Mucosa of descending colon (tissue), 3 donors: ENCODE data around the gene C4orf46. TPM values are rescaled to one million over a fixed set of nuclear protein-coding genes. Genes with fewer than 3 reads are reported as not detected.

ENCODE experiments used
- ATAC-seq: fragments of 200-7000 bp; cut with Tn5 transposase; one replicate; pipeline ENCODE4 v1.9.1; 2020; ENCODE audit warnings: mild to moderate bottlenecking, moderate library complexity
- DNase-seq, 3 donors: peaks; one replicate each; pipeline ENCODE4 v3.0.0-alpha.2; 2020
- H3K36me3 ChIP-seq: fragments of 200-600 bp; one replicate; pipeline ENCODE4 v1.8.0; 2021; ENCODE audit warnings: low read depth, mild to moderate bottlenecking
- H3K4me1 ChIP-seq: fragments of 200-600 bp; one replicate; pipeline ENCODE4 v1.8.0; 2021; ENCODE audit warnings: low read depth, mild to moderate bottlenecking
- H3K4me3 ChIP-seq: fragments of 200-600 bp; one replicate; pipeline ENCODE4 v1.8.0; 2021; ENCODE audit warnings: mild to moderate bottlenecking
- H3K9me3 ChIP-seq: fragments of 200-600 bp; one replicate; pipeline ENCODE4 v1.8.0; 2021; ENCODE audit warnings: mild to moderate bottlenecking
- intact Hi-C, 2 donors: fragments of 100-400 bp; cut with DNase I in 1 of 2; cut with micrococcal nuclease in 1 of 2; formaldehyde crosslinking; loops; one replicate each; pipeline versions ENCODE4 v1.11.0 to v1.11.1; 2022; cut with DNase I, micrococcal nuclease
- total RNA-seq, 3 donors: library from RNA; stranded (reverse); fragmentation: NEBNext Ultra II Directional in 2 of 3; extraction: Animal tissue kit (Norgen Biotek cat#: 25700) in 2 of 3; gene quantifications; one replicate each; pipeline versions ENCODE4 v1.2.1 to v1.2.4, GENCODE V29; 2021 to 2023
- TF ChIP-seq, protein P1 (sequence below): fragments of 200-600 bp; IDR thresholded peaks from one replicate; pipeline ENCODE4 v1.8.0; 2022; ENCODE audit warnings: antibody characterized with exemption, mild to moderate bottlenecking
- donor health status: DM: no; HTN: no; CAD: no; lungs with moderate emphysema.
- donor health status: DM: no; HTN: no; CAD: no.
- donor health status: DM: no; HTN: yes; CAD: no.

The C4orf46 gene
- total RNA-seq, 3 donors from 2014 or later, result 2.4 to 6.3 (median 3.6) TPM

DNA sequence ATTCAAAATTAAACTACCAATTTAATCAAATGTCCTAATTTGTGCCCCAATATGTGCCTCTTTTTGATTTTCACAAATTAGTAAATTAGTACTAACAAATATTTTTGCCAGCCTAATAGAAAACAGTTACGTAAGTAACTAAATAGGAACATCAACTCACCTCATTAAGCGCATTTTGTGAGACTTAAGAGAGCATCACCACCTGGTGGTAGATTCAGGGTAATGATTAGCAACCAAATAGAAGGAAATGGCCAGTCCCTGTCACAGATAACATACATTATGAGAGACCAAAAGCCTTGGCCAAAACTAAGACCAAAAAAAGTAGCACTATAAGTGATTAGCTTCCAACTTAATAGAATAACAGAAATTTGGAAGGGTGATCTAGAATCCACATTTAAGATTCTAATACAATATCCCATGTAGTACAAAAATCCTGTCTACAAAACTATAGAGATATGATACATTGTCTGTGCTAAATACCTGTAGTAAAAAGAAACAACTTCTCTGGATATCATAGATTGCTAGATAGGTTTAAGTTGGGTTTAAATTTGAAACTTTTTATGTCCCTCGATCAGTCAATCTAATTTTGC lies 46.7 kb downstream of the C4orf46 start:
- Histone ChIP-seq H3K36me3 (no peaks in the 10 kb centered on the region), H3K9me3 (no peaks in the 10 kb centered on the region), H3K4me1 (no peaks in the 10 kb centered on the region), H3K4me3 (no peak overlapping the region)
- TF ChIP-seq, protein P1, sequence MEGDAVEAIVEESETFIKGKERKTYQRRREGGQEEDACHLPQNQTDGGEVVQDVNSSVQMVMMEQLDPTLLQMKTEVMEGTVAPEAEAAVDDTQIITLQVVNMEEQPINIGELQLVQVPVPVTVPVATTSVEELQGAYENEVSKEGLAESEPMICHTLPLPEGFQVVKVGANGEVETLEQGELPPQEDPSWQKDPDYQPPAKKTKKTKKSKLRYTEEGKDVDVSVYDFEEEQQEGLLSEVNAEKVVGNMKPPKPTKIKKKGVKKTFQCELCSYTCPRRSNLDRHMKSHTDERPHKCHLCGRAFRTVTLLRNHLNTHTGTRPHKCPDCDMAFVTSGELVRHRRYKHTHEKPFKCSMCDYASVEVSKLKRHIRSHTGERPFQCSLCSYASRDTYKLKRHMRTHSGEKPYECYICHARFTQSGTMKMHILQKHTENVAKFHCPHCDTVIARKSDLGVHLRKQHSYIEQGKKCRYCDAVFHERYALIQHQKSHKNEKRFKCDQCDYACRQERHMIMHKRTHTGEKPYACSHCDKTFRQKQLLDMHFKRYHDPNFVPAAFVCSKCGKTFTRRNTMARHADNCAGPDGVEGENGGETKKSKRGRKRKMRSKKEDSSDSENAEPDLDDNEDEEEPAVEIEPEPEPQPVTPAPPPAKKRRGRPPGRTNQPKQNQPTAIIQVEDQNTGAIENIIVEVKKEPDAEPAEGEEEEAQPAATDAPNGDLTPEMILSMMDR, result peak; percentile 34
- DNase-seq (peak in 1 of 3 donors; percentile 40), ATAC-seq (peak; percentile 65)
- intact Hi-C loops, result loop anchor here in 1 of 2 donors (10.0 kb wide), 1 partner anchor 370 kb away; no protein-coding TSS in a partner anchor

DNA sequence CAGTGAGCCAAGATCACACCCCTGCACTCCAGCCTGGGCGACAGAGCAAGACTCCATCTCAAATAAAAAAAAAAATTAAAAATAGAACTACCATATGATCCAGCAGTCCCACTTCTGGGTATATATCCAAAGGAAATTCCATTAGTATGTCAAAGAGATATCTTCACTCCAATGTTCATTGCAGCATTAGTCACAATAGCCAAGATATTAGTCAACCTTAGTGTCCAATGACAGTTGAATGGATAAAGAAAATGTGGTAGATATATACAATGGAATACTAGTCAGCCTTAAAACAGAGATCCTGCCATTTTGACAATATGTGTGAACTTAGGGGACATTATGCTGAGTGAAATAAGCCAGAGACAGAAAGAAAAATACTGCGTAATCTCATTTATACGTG lies 49.4 kb downstream of the C4orf46 start:
- ATAC-seq, result no peak
- intact Hi-C loops, result loop anchor here in 1 of 2 donors (10.0 kb wide), 1 partner anchor 367 kb away; no protein-coding TSS in a partner anchor
- TF ChIP-seq, protein P1, result no peak

DNA sequence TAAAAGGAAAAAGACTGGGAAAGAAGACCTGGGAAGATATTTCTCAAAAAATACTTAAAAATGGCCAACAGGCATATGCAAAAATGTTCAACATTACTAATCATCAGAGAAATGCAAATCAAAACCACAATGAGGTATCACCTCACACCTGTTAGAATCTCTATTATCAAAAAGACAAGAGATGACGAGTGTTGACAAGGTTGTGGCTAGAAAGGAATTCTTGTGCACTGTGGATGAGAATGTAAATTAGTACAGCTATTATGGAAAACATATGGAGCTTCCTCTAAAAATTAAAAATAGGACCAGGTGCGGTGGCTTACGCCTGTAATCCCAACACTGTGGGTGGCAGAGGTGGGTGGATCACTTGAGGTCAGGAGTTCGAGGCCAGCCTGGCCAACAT lies 50.0 kb downstream of the C4orf46 start:
- intact Hi-C loops, result loop anchor here in 1 of 2 donors (10.0 kb wide), 1 partner anchor 367 kb away; no protein-coding TSS in a partner anchor
- TF ChIP-seq, protein P1, result no peak
- no peaks in the 10 kb centered on the region for H3K36me3 ChIP-seq
- H3K4me3 ChIP-seq, result no peak overlapping the region
- no peaks in the 10 kb centered on the region for H3K4me1 ChIP-seq
- ATAC-seq (no peak), DNase-seq (no peak)
- no peaks in the 10 kb centered on the region for H3K9me3 ChIP-seq

More for the DNA sequence above, 49.4 kb downstream of the C4orf46 start:
- Histone ChIP-seq H3K36me3 (no peaks in the 10 kb centered on the region), H3K4me3 (no peak overlapping the region), H3K9me3 (no peaks in the 10 kb centered on the region), H3K4me1 (no peaks in the 10 kb centered on the region)
- no peak for DNase-seq

DNA sequence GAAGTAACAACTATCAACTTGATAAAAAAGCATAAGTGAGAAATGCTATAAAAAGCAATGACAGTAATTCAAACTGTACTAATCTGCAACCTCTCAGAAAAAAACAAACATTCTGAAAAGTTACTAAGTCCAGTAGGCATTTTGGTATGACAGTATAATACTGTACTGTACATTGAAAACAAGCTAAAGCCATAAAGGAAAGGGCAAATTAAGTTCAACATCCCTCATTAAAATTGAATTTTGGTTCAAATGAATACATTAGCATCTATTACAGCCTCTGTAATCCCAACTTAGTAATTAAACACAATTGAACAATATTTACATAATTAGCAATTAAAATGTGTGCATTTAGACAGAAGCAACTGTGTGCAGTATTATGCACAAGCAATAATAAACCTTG lies 53.7 kb downstream of the C4orf46 start:
- no peaks in the 10 kb centered on the region for H3K36me3 ChIP-seq
- intact Hi-C loops, result no loop called here
- no peak overlapping the region for H3K4me3 ChIP-seq
- ATAC-seq (no peak), DNase-seq (no peak)
- H3K9me3 ChIP-seq, result no peaks in the 10 kb centered on the region
- TF ChIP-seq, protein P1, result no peak
- no peaks in the 10 kb centered on the region for H3K4me1 ChIP-seq

Other genes with a start within 250 kb of the C4orf46 start
- gene RXFP1, start 150.0 kb downstream of the C4orf46 start, total RNA-seq, result under 1 TPM in 2 of 3 donors, not detected in 1; 0.22 to 0.27 TPM
- 10 to 100 TPM; 49.2 to 67.1 (median 50.2) TPM for gene ETFDH, start 409 bp upstream of the C4orf46 start, total RNA-seq
- gene PPID, start 51.5 kb upstream of the C4orf46 start, total RNA-seq, result 10 to 100 TPM; 19.7 to 23.9 (median 22.2) TPM
- gene FNIP2, start 97.1 kb upstream of the C4orf46 start, total RNA-seq, result 10 to 100 TPM; 61.8 to 94.1 (median 73.4) TPM